Endothelial cell of coronary artery (primary cell): ENCODE measurements around the gene ZNF639. TPM values are rescaled to one million over a fixed set of nuclear protein-coding genes. Genes with fewer than 3 reads are reported as not detected.

ENCODE experiments used
- total RNA-seq: library from RNA; depleted of rRNA; stranded (reverse); fragments of >200 nt; gene quantifications from 2 replicates; pipeline ENCODE4 v1.2.3, GENCODE V29; 2014

The ZNF639 gene
- 30.1 and 33.7 TPM in 2 replicates for total RNA-seq

DNA sequence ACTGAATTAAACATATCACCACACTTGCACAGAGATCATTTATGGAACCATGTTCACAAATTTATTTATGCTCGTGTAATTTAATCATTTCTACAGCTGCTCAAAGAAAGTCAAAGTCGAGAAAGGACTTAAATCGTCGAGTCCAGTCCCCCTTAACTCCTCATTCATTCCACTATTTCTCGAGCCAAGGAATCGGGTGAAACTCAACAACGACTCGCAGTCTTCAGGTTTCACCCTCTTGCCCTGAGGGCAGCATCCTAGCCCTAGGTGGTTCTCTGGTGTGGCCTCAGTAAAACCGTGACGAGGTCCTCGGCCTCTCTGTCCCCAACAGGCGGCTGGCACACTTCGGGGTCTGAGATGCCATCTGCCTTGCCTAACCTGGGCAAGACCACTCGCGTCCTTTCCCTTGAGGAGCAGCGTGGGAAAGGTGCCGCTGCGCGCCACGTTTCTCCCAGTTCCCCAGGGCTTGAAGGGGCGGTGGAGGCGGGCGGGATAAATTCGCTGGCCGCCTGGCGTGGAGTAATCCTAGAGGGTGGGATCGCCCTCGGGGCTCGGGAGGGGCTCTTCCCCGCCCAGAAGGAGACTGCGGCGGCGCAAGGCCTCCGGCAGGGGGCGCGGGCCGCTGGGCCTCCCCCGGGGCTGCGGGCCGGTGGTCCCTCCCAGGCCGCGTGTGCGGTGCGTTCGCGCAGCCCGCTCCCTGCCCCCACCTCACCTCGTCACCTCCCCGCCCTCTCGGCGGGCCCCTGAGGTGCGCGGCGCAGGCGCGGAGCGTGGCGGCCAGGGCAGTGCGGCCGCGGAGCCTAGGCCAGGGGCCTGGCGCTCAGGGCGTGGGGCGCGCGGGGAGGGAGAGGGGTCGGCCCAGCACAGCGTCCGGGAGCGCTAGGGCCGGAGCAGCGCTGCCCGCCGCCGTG lies at the start of gene ZNF639:
ZNF639 (plus strand) TSS at position 746 of the 911 bp plus-strand sequence. CDS start 5,263 bp downstream, outside the sequence.

GRCh38 chr3:179347345-179348194 lies 24.7 kb downstream of the ZNF639 start, which contains the start of gene MFN1:
Gene MFN1 (plus strand): TSS chr3:179347709. CDS start chr3:179348852, 1,143 bp downstream.

Other genes starting within 250 kb of the ZNF639 start
- 29.5 and 31.3 TPM in 2 replicates for gene PIK3CA, start 174.7 kb upstream of the ZNF639 start, total RNA-seq
- gene KCNMB3, start 71.9 kb upstream of the ZNF639 start, total RNA-seq: 0.54 and 1.2 TPM in 2 replicates
- 36.7 and 44.3 TPM in 2 replicates for gene MFN1, start 24.7 kb downstream of the ZNF639 start, total RNA-seq
- gene GNB4, start 128.4 kb downstream of the ZNF639 start, total RNA-seq: 56.2 and 71.5 TPM in 2 replicates
- gene ACTL6A, start 239.9 kb downstream of the ZNF639 start, total RNA-seq: 61.6 and 69.7 TPM in 2 replicates